Keratinocyte (primary cell): ENCODE data around the gene GRIPAP1.

Experiments
- CTCF ChIP-seq, 3 experiments: IDR thresholded peaks in 1 of 3; conservative IDR thresholded peaks in 1 of 3; optimal IDR thresholded peaks in 1 of 3; 2 replicates in 2 of 3; 3 replicates in 1 of 3; pipeline versions ENCODE3 to v1.5.1; 2011; ENCODE audit warnings: low read length in 3 of 3, mild to moderate bottlenecking in 3 of 3, moderate library complexity in 2 of 3, control low read depth in 1 of 3, inconsistent platforms in 1 of 3; ENCODE audit not compliant: insufficient read depth in 2 of 3; ENCODE audit errors: extremely low read depth in 1 of 3
- EZH2 ChIP-seq: IDR thresholded peaks from one replicate; pipeline ENCODE4 v1.6.1; 2012; ENCODE audit warnings: inconsistent platforms, mild to moderate bottlenecking, low read length, moderate library complexity

- no peak for TF ChIP-seq CTCF (optimal IDR thresholded peaks at IDR 0.05 in 1 of 3, IDR thresholded peaks at IDR 0.05 in 1 of 3, conservative IDR thresholded peaks at IDR 0.05 in 1 of 3; ENCODE audit: extremely low read depth in 1 of 3, insufficient read depth in 2 of 3, low read length in 3 of 3)
- TF ChIP-seq EZH2: no peak
Measured at GRCh38 chrX:48966796-48967579, 35.1 kb downstream of the GRIPAP1 start.
